Measurements from ENCODE around the gene CLDN8.

Gene CLDN8

GRCh38 chr21:30200000-30200399, 15.9 kb downstream of the CLDN8 start:
- DNase-seq: no peak

GRCh38 chr21:30194701-30195299, 21.1 kb downstream of the CLDN8 start:
- peak; percentile 78 for DNase-seq

GRCh38 chr21:30193201-30193600, 22.7 kb downstream of the CLDN8 start:
- DNase-seq: no peak

GRCh38 chr21:30190554-30190953, 25.3 kb downstream of the CLDN8 start:
- no peak for DNase-seq

- peak; percentile 53 for DNase-seq
Measured at GRCh38 chr21:30189773-30190172, 26.1 kb downstream of the CLDN8 start.

- no peak for DNase-seq
Measured at GRCh38 chr21:30186242-30186641, 29.7 kb downstream of the CLDN8 start.

- DNase-seq: peak; percentile 4
Measured at GRCh38 chr21:30168086-30168485, 47.8 kb downstream of the CLDN8 start.

GRCh38 chr21:30166705-30167104, 49.2 kb downstream of the CLDN8 start, which contains the start of gene CLDN17:
TSS of gene CLDN17 (minus strand) at chr21:30166805. CDS start at chr21:30166617, 188 bp downstream.
- no peak for DNase-seq

GRCh38 chr21:30166171-30166570, 49.7 kb downstream of the CLDN8 start:
- no peak for DNase-seq

GRCh38 chr21:30164796-30165195, 51.1 kb downstream of the CLDN8 start:
- no peak for DNase-seq
